Prostate gland (tissue), 2 donors: ENCODE measurements around the gene GID8. TPM values are rescaled to one million over a fixed set of nuclear protein-coding genes. Genes with fewer than 3 reads are reported as not detected.

Experiments
- DNase-seq: peaks from one replicate; pipeline ENCODE4 v3.0.0-alpha.2; 2019; ENCODE audit warnings: low spot score
- H3K27ac ChIP-seq, 2 donors: fragments of 200-600 bp; sonication (generic); 2 replicates each; pipeline ENCODE4 v1.5.1; 2017 to 2019
- H3K27me3 ChIP-seq: fragments of 200-600 bp; sonication (generic); replicated peaks from 2 replicates; pipeline ENCODE4 v1.5.1; 2019; ENCODE audit not compliant: insufficient read depth
- H3K36me3 ChIP-seq, 2 donors: fragments of 200-600 bp; sonication (generic); 1 replicate in 1 of 2; 2 replicates in 1 of 2; pipeline versions ENCODE4 v1.5.1 to v1.8.1; 2017 to 2019
- H3K4me1 ChIP-seq: fragments of 200-600 bp; sonication (generic); replicated peaks from 2 replicates; pipeline ENCODE4 v1.5.1; 2019
- H3K4me3 ChIP-seq, 2 donors: fragments of 200-600 bp; sonication (generic); 2 replicates each; pipeline ENCODE4 v1.5.1; 2017 to 2019
- H3K9me3 ChIP-seq: fragments of 200-600 bp; sonication (generic); 2 replicates; pipeline ENCODE4 v1.5.1; 2017
- POLR2A ChIP-seq: fragments of 450-650 bp; IDR thresholded peaks from one replicate; pipeline ENCODE4 v1.6.1; 2016; ENCODE audit warnings: antibody characterized with exemption, mild to moderate bottlenecking
- POLR2AphosphoS5 ChIP-seq: sonication (generic); formaldehyde crosslinking; IDR thresholded peaks from one replicate; pipeline ENCODE4 v1.6.1; 2017; ENCODE audit warnings: antibody characterized with exemption
- WGBS: methylation state at CpG from one replicate; pipeline ENCODE4 v1.1.5; 2018; 5-methylcytosine and 5-hydroxymethylcytosine counted together
- intact Hi-C: fragments of 100-400 bp; cut with DNase I; formaldehyde crosslinking; loops from one replicate; pipeline ENCODE4 v1.14.2; 2022
- total RNA-seq, 2 donors: library from RNA; depleted of rRNA; stranded (reverse); fragments of >200 nt; gene quantifications; one replicate each; pipeline ENCODE4 v1.1.0, GENCODE V29; 2016
- TF ChIP-seq, protein P1 (sequence below), 4 experiments: fragments of 200-600 bp in 2 of 4; fragments of 450-650 bp in 2 of 4; sonication (generic) in 2 of 4; IDR thresholded peaks; 1 replicate in 3 of 4; 2 replicates in 1 of 4; pipeline ENCODE4 v1.5.1; 2016 to 2019; ENCODE audit warnings: antibody characterized with exemption in 4 of 4, mild to moderate bottlenecking in 2 of 4, moderate library complexity in 2 of 4

GID8 gene
- total RNA-seq, 2 donors from 2014 or later = 38.7 to 42.7 TPM

DNA sequence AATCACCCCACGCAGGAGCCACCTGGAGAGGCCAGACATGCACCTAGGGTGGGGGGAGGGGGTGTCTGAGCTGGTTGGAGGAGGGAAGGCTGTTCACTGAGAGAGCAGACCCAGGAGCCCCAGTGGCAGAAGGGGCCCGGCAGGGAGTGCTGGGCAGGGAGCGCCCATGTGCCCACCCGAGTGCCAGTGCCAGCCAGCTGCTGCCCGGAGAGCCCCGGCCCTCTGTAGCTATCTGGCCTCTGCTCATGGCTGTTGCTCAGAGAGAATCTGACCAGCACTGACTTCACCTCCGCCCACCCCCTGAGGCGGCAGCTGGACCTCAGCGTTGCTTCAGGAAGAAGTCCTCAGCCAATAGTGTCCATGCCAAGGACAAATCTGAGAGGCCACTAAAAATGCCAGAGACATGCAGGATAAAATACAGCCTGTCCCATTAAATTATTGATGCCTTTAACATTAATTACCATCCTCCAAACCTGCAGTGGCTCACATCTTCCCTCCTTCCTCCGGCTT is 37.4 kb downstream of the GID8 start:
- WGBS = 52% methylated on average over 10 of the region's 10 CpGs
- peaks cover 35% of the 10 kb centered on the region for H3K27me3 ChIP-seq

DNA sequence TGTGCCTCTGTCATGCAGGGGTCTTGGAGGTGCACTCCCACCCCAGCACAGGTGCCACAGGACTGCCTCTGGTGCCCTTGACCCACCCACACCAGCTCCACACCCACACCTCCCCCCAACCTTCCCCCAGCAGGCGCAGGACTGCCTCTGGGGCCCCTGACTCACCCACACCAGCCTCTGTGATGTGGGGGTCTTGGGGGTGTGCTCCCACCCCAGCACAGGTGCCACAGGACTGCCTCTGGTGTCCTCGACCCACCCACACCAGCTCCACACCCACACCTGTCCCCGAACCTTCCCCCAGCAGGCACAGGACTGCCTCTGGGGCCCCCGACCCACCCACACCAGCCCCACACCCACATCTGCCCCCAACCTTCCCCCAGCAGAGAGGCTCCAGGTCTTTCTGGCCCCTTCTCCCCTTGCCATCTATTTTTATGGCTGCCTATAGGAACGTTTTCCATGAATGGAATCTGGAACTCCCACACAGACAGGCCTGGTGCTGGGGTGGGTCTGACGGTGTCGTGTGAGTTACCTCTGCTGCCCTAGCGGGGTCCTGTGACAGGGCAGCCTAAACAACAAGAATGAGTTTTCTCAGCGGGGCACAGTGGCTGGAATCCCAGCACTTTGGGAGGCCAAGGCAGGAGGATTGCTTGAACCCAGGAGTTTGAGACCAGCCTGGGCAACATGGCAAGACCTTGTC is 38.0 kb downstream of the GID8 start:
- no peaks in the 10 kb centered on the region for H3K36me3 ChIP-seq
- H3K27ac ChIP-seq = no peak overlapping the region
- no peak overlapping the region for H3K4me3 ChIP-seq
- peaks cover 34% of the 10 kb centered on the region for H3K27me3 ChIP-seq
- intact Hi-C loops = no loop called here
- H3K4me1 ChIP-seq = no peaks in the 10 kb centered on the region
- TF ChIP-seq, protein P1, sequence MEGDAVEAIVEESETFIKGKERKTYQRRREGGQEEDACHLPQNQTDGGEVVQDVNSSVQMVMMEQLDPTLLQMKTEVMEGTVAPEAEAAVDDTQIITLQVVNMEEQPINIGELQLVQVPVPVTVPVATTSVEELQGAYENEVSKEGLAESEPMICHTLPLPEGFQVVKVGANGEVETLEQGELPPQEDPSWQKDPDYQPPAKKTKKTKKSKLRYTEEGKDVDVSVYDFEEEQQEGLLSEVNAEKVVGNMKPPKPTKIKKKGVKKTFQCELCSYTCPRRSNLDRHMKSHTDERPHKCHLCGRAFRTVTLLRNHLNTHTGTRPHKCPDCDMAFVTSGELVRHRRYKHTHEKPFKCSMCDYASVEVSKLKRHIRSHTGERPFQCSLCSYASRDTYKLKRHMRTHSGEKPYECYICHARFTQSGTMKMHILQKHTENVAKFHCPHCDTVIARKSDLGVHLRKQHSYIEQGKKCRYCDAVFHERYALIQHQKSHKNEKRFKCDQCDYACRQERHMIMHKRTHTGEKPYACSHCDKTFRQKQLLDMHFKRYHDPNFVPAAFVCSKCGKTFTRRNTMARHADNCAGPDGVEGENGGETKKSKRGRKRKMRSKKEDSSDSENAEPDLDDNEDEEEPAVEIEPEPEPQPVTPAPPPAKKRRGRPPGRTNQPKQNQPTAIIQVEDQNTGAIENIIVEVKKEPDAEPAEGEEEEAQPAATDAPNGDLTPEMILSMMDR (IDR thresholded peaks at IDR 0.05) = no peak
- TF ChIP-seq POLR2A = no peak
- 56% methylated on average over 9 of the region's 9 CpGs for WGBS
- no peaks in the 10 kb centered on the region for H3K9me3 ChIP-seq
- no peak for DNase-seq

More for the DNA sequence above, 37.4 kb downstream of the GID8 start:
- H3K4me3 ChIP-seq = no peak overlapping the region
- H3K36me3 ChIP-seq = no peaks in the 10 kb centered on the region
- DNase-seq = no peak
- no peak overlapping the region for H3K27ac ChIP-seq
- H3K9me3 ChIP-seq = no peaks in the 10 kb centered on the region
- TF ChIP-seq, protein P1 (IDR thresholded peaks at IDR 0.05) = no peak
- TF ChIP-seq POLR2A = no peak
- no peak for TF ChIP-seq POLR2AphosphoS5
- no peaks in the 10 kb centered on the region for H3K4me1 ChIP-seq
- intact Hi-C loops = no loop called here

DNA sequence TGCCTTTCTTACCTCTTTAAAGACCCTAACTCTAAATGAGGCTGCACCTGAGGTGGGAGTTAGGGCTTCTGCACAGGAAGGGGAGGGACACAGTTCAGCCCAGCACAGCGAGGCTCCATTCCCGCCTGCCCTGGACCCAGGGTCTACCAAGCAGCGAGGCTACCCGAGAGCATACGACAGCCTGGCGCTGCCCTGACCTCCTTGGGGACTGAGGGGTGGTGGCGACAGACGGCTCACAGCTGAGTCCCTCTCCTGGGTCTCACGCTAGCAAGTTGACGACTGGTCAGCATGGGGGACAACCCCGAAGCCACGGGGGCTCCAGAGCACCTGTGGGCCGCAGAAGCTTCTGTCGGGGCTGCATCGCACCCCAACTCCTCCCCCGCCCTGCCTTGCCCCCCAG is 38.9 kb downstream of the GID8 start:
- intact Hi-C loops = no loop called here
- TF ChIP-seq, protein P1 (IDR thresholded peaks at IDR 0.05) = no peak
- TF ChIP-seq POLR2A (no peak), POLR2AphosphoS5 (no peak)
- Histone ChIP-seq H3K4me1 (no peaks in the 10 kb centered on the region), H3K9me3 (no peaks in the 10 kb centered on the region), H3K4me3 (no peak overlapping the region), H3K27me3 (peaks cover 40% of the 10 kb centered on the region), H3K27ac (no peak overlapping the region), H3K36me3 (no peaks in the 10 kb centered on the region)
- DNase-seq = no peak
- 88% methylated on average over 13 of the region's 16 CpGs for WGBS

DNA sequence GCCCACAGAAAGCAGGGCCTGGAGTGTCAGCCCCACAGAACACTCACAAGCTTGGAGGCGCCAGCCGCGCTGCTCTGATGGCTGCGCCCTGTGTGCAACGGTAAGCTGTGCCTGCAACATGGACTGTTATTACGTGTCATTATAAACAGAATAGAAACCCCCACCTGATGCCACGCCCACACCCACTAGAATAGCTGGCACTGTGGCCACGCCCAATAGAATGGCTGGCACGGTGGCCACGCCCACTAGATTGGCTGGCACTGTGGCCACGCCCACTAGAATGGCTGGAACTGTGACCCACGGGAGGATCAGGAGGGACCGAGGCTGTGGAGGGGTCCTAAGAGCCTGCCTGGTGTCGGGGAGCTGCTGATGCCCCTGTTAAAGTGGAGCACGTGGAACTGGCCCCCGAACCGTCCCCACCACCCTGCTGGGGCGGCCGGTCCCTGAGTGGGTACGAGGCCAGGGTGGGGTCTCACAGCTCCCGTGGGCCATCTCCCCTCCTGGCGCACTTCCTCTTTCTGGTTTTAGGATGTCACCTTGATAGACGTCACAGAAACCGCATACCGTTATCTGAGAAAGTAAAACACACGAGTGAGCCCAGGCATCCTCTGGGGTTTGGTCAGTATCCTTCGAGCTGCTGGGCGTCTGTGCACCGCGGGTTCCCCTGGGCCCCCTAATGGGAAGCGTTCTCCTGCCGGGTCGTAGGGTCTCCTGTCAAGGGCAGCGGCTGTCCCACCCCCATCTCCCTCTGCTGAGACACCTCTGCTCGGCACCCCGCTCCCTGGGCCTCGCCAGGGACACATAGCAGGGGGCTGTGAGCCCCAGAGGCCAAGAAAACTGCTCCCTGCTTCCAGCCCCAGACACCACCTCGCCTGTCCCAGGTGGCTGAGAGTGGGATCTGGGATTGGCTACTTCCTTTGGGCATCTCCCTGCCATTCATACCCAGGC is 39.9 kb downstream of the GID8 start:
- WGBS = 77% methylated on average over 30 of the region's 38 CpGs
- DNase-seq = no peak
- Histone ChIP-seq H3K4me3 (no peak overlapping the region), H3K4me1 (no peaks in the 10 kb centered on the region), H3K27me3 (peaks cover 43% of the 10 kb centered on the region), H3K27ac (no peak overlapping the region), H3K9me3 (no peaks in the 10 kb centered on the region), H3K36me3 (no peaks in the 10 kb centered on the region)
- TF ChIP-seq POLR2AphosphoS5 = no peak
- TF ChIP-seq POLR2A = no peak
- TF ChIP-seq, protein P1 (IDR thresholded peaks at IDR 0.05) = no peak
- intact Hi-C loops = no loop called here
